IMR-90 (cell line): ENCODE data around the gene FOXP1. TPM values are rescaled to one million over a fixed set of nuclear protein-coding genes. Genes with fewer than 3 reads are reported as not detected.
A peak's percentile ranks its signal among the peaks of the same experiment; 100 is the strongest.

Experiments used
- ATAC-seq: fragments of 200-7000 bp; cut with Tn5 transposase; 2 replicates; pipeline ENCODE4 v1.9.1; 2020; ENCODE audit warnings: low read depth, mild to moderate bottlenecking, moderate library complexity
- BruUV-seq: library from RNA; stranded (reverse); fragments of 400-500 nt; replicated peaks from 2 replicates; lab custom pipeline; 2021; lab: Mats Ljungman, UMichigan
- CTCF ChIA-PET: fragments of 300-600 bp; formaldehyde crosslinking; extraction: SDS; loops from one replicate; lab custom pipeline; 2021; ENCODE audit warnings: antibody characterized with exemption; lab: Yijun Ruan, JAX
- POLR2A ChIA-PET: fragments of 300-600 bp; sonication (Branson Sonifier 250); formaldehyde crosslinking; loops from one replicate; lab custom pipeline; 2022; ENCODE audit warnings: antibody characterized with exemption; ENCODE audit not compliant: unreplicated experiment; lab: Charles Lee
- DNase-seq: peaks from one replicate; pipeline ENCODE4 v3.0.0; 2013
- H2AFZ ChIP-seq: replicated peaks from 2 replicates; pipeline ENCODE3; 2013; ENCODE audit warnings: low read length, mild to moderate bottlenecking; ENCODE audit not compliant: poor library complexity
- H2AK5ac ChIP-seq: 2 replicates; pipeline ENCODE4 v1.6.1; 2013; ENCODE audit warnings: low read depth, low read length, inconsistent platforms
- H2AK9ac ChIP-seq: replicated peaks from 2 replicates; pipeline ENCODE3; 2013; ENCODE audit warnings: mild to moderate bottlenecking, low read depth, low read length, moderate library complexity; ENCODE audit not compliant: poor library complexity
- H2BK120ac ChIP-seq: 2 replicates; pipeline ENCODE4 v1.6.1; 2013; ENCODE audit warnings: low read depth, low read length, inconsistent platforms
- H2BK15ac ChIP-seq: 3 replicates; pipeline ENCODE4 v1.6.1; 2013; ENCODE audit warnings: low read depth, low read length, inconsistent platforms
- H2BK20ac ChIP-seq: 2 replicates; pipeline ENCODE4 v1.6.1; 2013; ENCODE audit warnings: low read depth, mild to moderate bottlenecking, inconsistent platforms, low read length, moderate library complexity
- H2BK5ac ChIP-seq: 2 replicates; pipeline ENCODE4 v1.6.1; 2013; ENCODE audit warnings: mild to moderate bottlenecking, low read depth, low read length, inconsistent platforms; ENCODE audit not compliant: poor library complexity, severe bottlenecking
- H3K14ac ChIP-seq: replicated peaks from 2 replicates; pipeline ENCODE4 v1.6.1; 2013; ENCODE audit warnings: low read depth, low read length, inconsistent platforms
- H3K18ac ChIP-seq: 2 replicates; pipeline ENCODE4 v1.6.1; 2013; ENCODE audit warnings: low read depth, low read length, control low read depth
- H3K23ac ChIP-seq: 2 replicates; pipeline ENCODE4 v1.6.1; 2013; ENCODE audit warnings: low read depth, low read length, inconsistent platforms
- H3K27ac ChIP-seq: 2 replicates; pipeline ENCODE4 v1.5.1; 2013; ENCODE audit warnings: mild to moderate bottlenecking, control low read depth, low read length; ENCODE audit not compliant: insufficient read depth
- H3K27me3 ChIP-seq: 2 replicates; pipeline ENCODE4 v1.6.1; 2013; ENCODE audit warnings: low read length; ENCODE audit not compliant: control insufficient read depth, insufficient read depth
- H3K36me3 ChIP-seq: 2 replicates; pipeline ENCODE4 v1.6.1; 2013; ENCODE audit warnings: low read length, mixed read lengths; ENCODE audit not compliant: control insufficient read depth, insufficient read depth
- H3K4ac ChIP-seq: 2 replicates; pipeline ENCODE4 v1.6.1; 2013; ENCODE audit warnings: low read depth, low read length, inconsistent platforms
- H3K4me1 ChIP-seq: 2 replicates; pipeline ENCODE4 v1.6.1; 2013; ENCODE audit warnings: low read length, mixed read lengths; ENCODE audit not compliant: control insufficient read depth, insufficient read depth
- H3K4me2 ChIP-seq: 2 replicates; pipeline ENCODE4 v1.6.1; 2013; ENCODE audit warnings: low read depth, mild to moderate bottlenecking, control low read depth, low read length, moderate library complexity
- H3K4me3 ChIP-seq: 2 replicates; pipeline ENCODE4 v1.5.1; 2013; ENCODE audit warnings: low read depth, mild to moderate bottlenecking, control low read depth, low read length, moderate library complexity; ENCODE audit not compliant: insufficient read depth
- H3K56ac ChIP-seq: 2 replicates; pipeline ENCODE4 v1.6.1; 2013; ENCODE audit warnings: low read length, inconsistent platforms; ENCODE audit not compliant: insufficient read depth; ENCODE audit errors: extremely low read depth
- H3K79me1 ChIP-seq, 2 experiments: 2 replicates each; pipeline ENCODE4 v1.6.1; 2013; ENCODE audit warnings: low read length in 2 of 2, inconsistent platforms in 1 of 2, low read depth in 1 of 2
- H3K9ac ChIP-seq: 2 replicates; pipeline ENCODE4 v1.6.1; 2013; ENCODE audit warnings: low read depth, low read length, control low read depth
- H3K9me1 ChIP-seq: 2 replicates; pipeline ENCODE4 v1.6.1; 2013; ENCODE audit warnings: low read length, inconsistent platforms; ENCODE audit not compliant: insufficient read depth
- H3K9me3 ChIP-seq: 2 replicates; pipeline ENCODE4 v1.6.1; 2013; ENCODE audit warnings: low read length; ENCODE audit not compliant: control insufficient read depth, insufficient read depth
- H4K20me1 ChIP-seq: 2 replicates; pipeline ENCODE4 v1.6.1; 2013; ENCODE audit warnings: low read length, inconsistent platforms; ENCODE audit not compliant: insufficient read depth
- H4K5ac ChIP-seq: 2 replicates; pipeline ENCODE4 v1.6.1; 2013; ENCODE audit warnings: mild to moderate bottlenecking, low read depth, low read length, control low read depth
- H4K8ac ChIP-seq, 2 experiments: 2 replicates each; pipeline ENCODE4 v1.6.1; 2013; ENCODE audit warnings: low read depth in 2 of 2, low read length in 2 of 2, control low read depth in 1 of 2, inconsistent platforms in 1 of 2
- H4K91ac ChIP-seq: 2 replicates; pipeline ENCODE4 v1.6.1; 2013; ENCODE audit warnings: low read depth, low read length, inconsistent platforms; ENCODE audit not compliant: insufficient read depth
- CEBPB ChIP-seq: IDR thresholded peaks from 2 replicates; pipeline ENCODE4 v1.6.1; 2012; ENCODE audit warnings: low read depth, low read length, improper control_type of control experiment
- CHD1 ChIP-seq: IDR thresholded peaks from 2 replicates; pipeline ENCODE4 v1.6.1; 2012; ENCODE audit warnings: low read depth, low read length, improper control_type of control experiment
- FOS ChIP-seq: fragments of 150-350 bp; IDR thresholded peaks from 2 replicates; pipeline ENCODE4 v1.6.1; 2016; ENCODE audit warnings: low read depth, low read length
- MAFK ChIP-seq: IDR thresholded peaks from 2 replicates; pipeline ENCODE4 v1.6.1; 2012; ENCODE audit warnings: low read depth, low read length, improper control_type of control experiment
- MAZ ChIP-seq: IDR thresholded peaks from 2 replicates; pipeline ENCODE4 v1.6.1; 2012; ENCODE audit warnings: low read depth, mild to moderate bottlenecking, low read length, improper control_type of control experiment, moderate library complexity, borderline replicate concordance
- NFE2L2 ChIP-seq: fragments of 150-350 bp; IDR thresholded peaks from 2 replicates; pipeline ENCODE4 v1.6.1; 2016; ENCODE audit warnings: low read depth, mild to moderate bottlenecking, low read length
- RAD21 ChIP-seq: IDR thresholded peaks from 2 replicates; pipeline ENCODE4 v1.6.1; 2012; ENCODE audit warnings: low read length, improper control_type of control experiment
- RCOR1 ChIP-seq: IDR thresholded peaks from 2 replicates; pipeline ENCODE4 v1.6.1; 2012; ENCODE audit warnings: mild to moderate bottlenecking, low read length, improper control_type of control experiment; ENCODE audit not compliant: insufficient replicate concordance
- SMC3 ChIP-seq: fragments of 150-350 bp; IDR thresholded peaks from 2 replicates; pipeline ENCODE4 v1.6.1; 2016; ENCODE audit warnings: low read depth, mild to moderate bottlenecking, antibody characterized with exemption, low read length, moderate library complexity
- USF2 ChIP-seq: fragments of 150-350 bp; IDR thresholded peaks from 2 replicates; pipeline ENCODE4 v1.6.1; 2017; ENCODE audit warnings: mild to moderate bottlenecking, antibody characterized with exemption, low read length, low read depth
- WGBS, 2 experiments: methylation state at CpG; one replicate each; pipeline versions ENCODE4 v1.1.5 to v1.1.7; 2013; ENCODE audit warnings: missing lambda C conversion rate in 2 of 2; ENCODE audit not compliant: insufficient read length in 1 of 2; ENCODE audit errors: extremely low coverage in 2 of 2; 5-methylcytosine and 5-hydroxymethylcytosine counted together
- dilution Hi-C: fragments of 300-500 bp; cut with HindIII; formaldehyde crosslinking; loops from one replicate; pipeline ENCODE4 v1.14.3; 2018; ENCODE audit warnings: low sequenced_read_pairs; ENCODE audit not compliant: unreplicated experiment
- in situ Hi-C: fragments of 300-500 bp; cut with MboI; formaldehyde crosslinking; loops from 3 replicates; pipeline ENCODE4 v1.14.3; 2019; ENCODE audit warnings: low sequenced_read_pairs, inconsistent platforms, mixed read lengths
- intact Hi-C: fragments of 100-400 bp; cut with micrococcal nuclease; formaldehyde crosslinking; loops from 2 replicates; pipeline ENCODE4 v1.10.0; 2022
- polyA plus RNA-seq, 3 experiments: library from polyadenylated mRNA; depleted of rRNA; stranded (reverse); fragments of >200 nt; gene quantifications; 2 replicates each; pipeline ENCODE4 v1.2.3, GENCODE V29; 2012; ENCODE audit warnings: low replicate concordance in 1 of 3
- total RNA-seq: library from RNA; depleted of rRNA; stranded (reverse); fragments of >200 nt; gene quantifications from 2 replicates; pipeline ENCODE4 v1.2.3, GENCODE V29; 2012
- TF ChIP-seq, protein P1 (sequence below): conservative IDR thresholded peaks from 2 replicates; pipeline ENCODE4 v1.5.1; 2012; ENCODE audit warnings: mild to moderate bottlenecking, low read depth, low read length, improper control_type of control experiment
- TF ChIP-seq, protein P2 (sequence below): fragments of 150-350 bp; IDR thresholded peaks from 2 replicates; pipeline ENCODE4 v1.6.1; 2016; ENCODE audit warnings: low read depth, mild to moderate bottlenecking, low read length, moderate library complexity, borderline replicate concordance

The FOXP1 gene
- total and polyA plus RNA-seq, 2 of the 4 experiments (the other 2 are of a cell fraction) = 37.0 to 132 TPM

- TF ChIP-seq MAZ = no peak
These were observed 355.2 kb downstream of the FOXP1 start (continued) for GRCh38 chr3:71228156-71228866.

DNA sequence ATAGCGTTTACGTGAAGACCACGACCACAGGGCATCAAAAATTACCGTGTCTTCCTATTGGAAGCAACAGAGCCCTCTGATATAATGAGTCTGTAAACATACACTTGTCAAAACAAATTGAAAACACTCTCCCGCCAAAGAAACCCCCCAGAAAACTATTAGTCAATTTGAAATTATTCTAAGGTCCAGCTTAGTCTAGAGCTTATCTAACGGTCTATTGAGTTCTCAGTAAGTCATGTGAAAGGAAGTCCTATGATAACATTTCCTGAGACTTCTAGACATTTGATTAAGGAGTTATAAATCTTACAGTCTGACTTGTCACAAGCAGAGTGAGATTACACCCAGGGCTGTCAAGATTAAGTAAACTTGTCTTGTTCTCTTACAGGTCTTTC lies 356.3 kb downstream of the FOXP1 start:
- peak overlapping the region; percentile 59; the same call in 1 of the 2 replicates for H3K56ac ChIP-seq
- peaks cover 26% of the 10 kb centered on the region for H3K9me1 ChIP-seq
- in situ Hi-C loops (no loop called here), intact Hi-C loops (loop anchor here (5.0 kb wide), 2 partner anchors 95 to 165 kb away; no protein-coding TSS in a partner anchor), dilution Hi-C loops (no loop called here)
- no peak for ATAC-seq
- peak overlapping the region; percentile 95 for H4K91ac ChIP-seq
- H3K27me3 ChIP-seq = no peaks in the 10 kb centered on the region
- CTCF ChIA-PET = no interaction called here
- peak overlapping the region; percentile 94 for H3K23ac ChIP-seq
- peak overlapping the region; percentile 90 for H2AFZ ChIP-seq
- H3K79me1 ChIP-seq = peaks cover 25 to 41% of the 10 kb centered on the region in 2 experiments
- peak overlapping the region; percentile 83 to 96; a peak in 3 of 4 replicates for H4K8ac ChIP-seq
- POLR2A ChIA-PET = no interaction called here
- H2AK5ac ChIP-seq = peak overlapping the region; percentile 63; the same call in 1 of the 2 replicates
- H3K27ac ChIP-seq = peak overlapping the region; percentile 97
- BruUV-seq = no TSS peak
- 0 out of 2 replicates have a peak, but pooled peaks cover 1% of the 10 kb centered on the region for H3K36me3 ChIP-seq
- DNase-seq = no peak
- no peaks in the 10 kb centered on the region for H4K20me1 ChIP-seq
- peak overlapping the region; percentile 91 for H2AK9ac ChIP-seq
- H2BK120ac ChIP-seq = peak overlapping the region; percentile 89
- peak overlapping the region; percentile 71; the same call in 1 of the 2 replicates for H3K9ac ChIP-seq
- no CpG with 5 or more reads among the region's 6 CpGs for WGBS, 2 experiments
- H2BK15ac ChIP-seq = peak overlapping the region; percentile 97; the same call in 2 of the 3 replicates
- H4K5ac ChIP-seq = peak overlapping the region; percentile 83
- peak overlapping the region; percentile 96 for H2BK5ac ChIP-seq
- H3K9me3 ChIP-seq = no peaks in the 10 kb centered on the region
- peak overlapping the region; percentile 87 for H3K18ac ChIP-seq
- peak overlapping the region; percentile 96 for H3K14ac ChIP-seq
- peaks cover 22% of the 10 kb centered on the region for H3K4me1 ChIP-seq
- peak overlapping the region; percentile 97 for H3K4ac ChIP-seq
- H3K4me2 ChIP-seq = peak overlapping the region; percentile 80
- H3K4me3 ChIP-seq = peak overlapping the region; percentile 1; the same call in 1 of the 2 replicates
- H2BK20ac ChIP-seq = peak overlapping the region; percentile 70
- TF ChIP-seq USF2 (no peak), RAD21 (no peak), SMC3 (no peak), FOS (no peak), RCOR1 (no peak), MAFK (no peak), NFE2L2 (no peak), MAZ (no peak), CHD1 (no peak), CEBPB (no peak)
- TF ChIP-seq, protein P1, sequence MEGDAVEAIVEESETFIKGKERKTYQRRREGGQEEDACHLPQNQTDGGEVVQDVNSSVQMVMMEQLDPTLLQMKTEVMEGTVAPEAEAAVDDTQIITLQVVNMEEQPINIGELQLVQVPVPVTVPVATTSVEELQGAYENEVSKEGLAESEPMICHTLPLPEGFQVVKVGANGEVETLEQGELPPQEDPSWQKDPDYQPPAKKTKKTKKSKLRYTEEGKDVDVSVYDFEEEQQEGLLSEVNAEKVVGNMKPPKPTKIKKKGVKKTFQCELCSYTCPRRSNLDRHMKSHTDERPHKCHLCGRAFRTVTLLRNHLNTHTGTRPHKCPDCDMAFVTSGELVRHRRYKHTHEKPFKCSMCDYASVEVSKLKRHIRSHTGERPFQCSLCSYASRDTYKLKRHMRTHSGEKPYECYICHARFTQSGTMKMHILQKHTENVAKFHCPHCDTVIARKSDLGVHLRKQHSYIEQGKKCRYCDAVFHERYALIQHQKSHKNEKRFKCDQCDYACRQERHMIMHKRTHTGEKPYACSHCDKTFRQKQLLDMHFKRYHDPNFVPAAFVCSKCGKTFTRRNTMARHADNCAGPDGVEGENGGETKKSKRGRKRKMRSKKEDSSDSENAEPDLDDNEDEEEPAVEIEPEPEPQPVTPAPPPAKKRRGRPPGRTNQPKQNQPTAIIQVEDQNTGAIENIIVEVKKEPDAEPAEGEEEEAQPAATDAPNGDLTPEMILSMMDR = no peak
- TF ChIP-seq, protein P2, sequence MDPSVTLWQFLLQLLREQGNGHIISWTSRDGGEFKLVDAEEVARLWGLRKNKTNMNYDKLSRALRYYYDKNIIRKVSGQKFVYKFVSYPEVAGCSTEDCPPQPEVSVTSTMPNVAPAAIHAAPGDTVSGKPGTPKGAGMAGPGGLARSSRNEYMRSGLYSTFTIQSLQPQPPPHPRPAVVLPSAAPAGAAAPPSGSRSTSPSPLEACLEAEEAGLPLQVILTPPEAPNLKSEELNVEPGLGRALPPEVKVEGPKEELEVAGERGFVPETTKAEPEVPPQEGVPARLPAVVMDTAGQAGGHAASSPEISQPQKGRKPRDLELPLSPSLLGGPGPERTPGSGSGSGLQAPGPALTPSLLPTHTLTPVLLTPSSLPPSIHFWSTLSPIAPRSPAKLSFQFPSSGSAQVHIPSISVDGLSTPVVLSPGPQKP = no peak
